Transverse colon (tissue), 4 donors: ENCODE data around the gene SON. TPM values are rescaled to one million over a fixed set of nuclear protein-coding genes. Genes with fewer than 3 reads are reported as not detected.

Source experiments
- DNase-seq: peaks from one replicate; pipeline ENCODE4 v3.0.0-alpha.2; 2019
- H3K27ac ChIP-seq, 4 donors: fragments of 200-600 bp; sonication (generic); 2 replicates each; pipeline ENCODE4 v1.5.1; 2016 to 2018; ENCODE audit warnings: inconsistent platforms in 4 of 4
- H3K27me3 ChIP-seq: fragments of 200-600 bp; sonication (generic); 2 replicates; pipeline ENCODE4 v1.5.1; 2017; ENCODE audit warnings: inconsistent platforms
- H3K36me3 ChIP-seq, 4 donors: fragments of 200-600 bp; sonication (generic); 2 replicates each; pipeline ENCODE4 v1.5.1; 2017 to 2019; ENCODE audit warnings: inconsistent platforms in 4 of 4
- H3K4me1 ChIP-seq, 4 donors: fragments of 200-600 bp; sonication (generic); 2 replicates each; pipeline ENCODE4 v1.5.1; 2017 to 2020; ENCODE audit warnings: inconsistent platforms in 4 of 4
- H3K4me3 ChIP-seq, 4 donors: fragments of 200-600 bp; sonication (generic); 1 replicate in 1 of 4; 2 replicates in 3 of 4; pipeline versions ENCODE4 v1.5.1 to v1.6.1; 2017 to 2019; ENCODE audit warnings: inconsistent platforms in 4 of 4
- H3K9me3 ChIP-seq, 2 donors: fragments of 200-600 bp; sonication (generic); 2 replicates each; pipeline ENCODE4 v1.5.1; 2017 to 2019; ENCODE audit warnings: inconsistent platforms in 2 of 2
- EP300 ChIP-seq: sonication (generic); formaldehyde crosslinking; IDR thresholded peaks from one replicate; pipeline ENCODE4 v1.6.1; 2017; ENCODE audit warnings: antibody characterized with exemption, low read depth
- POLR2A ChIP-seq: fragments of 450-650 bp; IDR thresholded peaks from one replicate; pipeline ENCODE4 v1.6.1; 2016; ENCODE audit warnings: antibody characterized with exemption, mild to moderate bottlenecking, moderate library complexity
- POLR2AphosphoS5 ChIP-seq, 3 donors: sonication (generic); formaldehyde crosslinking; IDR thresholded peaks; one replicate each; pipeline ENCODE4 v1.6.1; 2016; ENCODE audit warnings: antibody characterized with exemption in 3 of 3
- WGBS, 2 donors: methylation state at CpG; one replicate each; pipeline ENCODE4 v1.1.5; 2018; ENCODE audit warnings: low coverage in 1 of 2; 5-methylcytosine and 5-hydroxymethylcytosine counted together
- in situ Hi-C, 4 donors: fragments of 200-750 bp; cut with MboI; loops; one replicate each; pipeline versions ENCODE4 v1.15.0 to v1.15.1; 2017; ENCODE audit warnings: low sequenced_read_pairs in 3 of 4, low pct_ligation_motif_present in 1 of 4, low pct_unique_long_range_greater_than_20kb in 1 of 4
- intact Hi-C: fragments of 100-400 bp; cut with DNase I; formaldehyde crosslinking; loops from one replicate; pipeline ENCODE4 v1.15.1; 2023; ENCODE audit warnings: low total_unique reads
- total RNA-seq, 4 donors: library from RNA; depleted of rRNA; stranded (reverse); fragments of >200 nt; gene quantifications; one replicate each; pipeline ENCODE4 v1.1.0, GENCODE V29; 2016
- TF ChIP-seq, protein P1 (sequence below), 5 experiments: fragments of 200-600 bp in 3 of 5; fragments of 450-650 bp in 2 of 5; sonication (generic) in 3 of 5; IDR thresholded peaks; 1 replicate in 2 of 5; 2 replicates in 3 of 5; pipeline ENCODE4 v1.5.1; 2016 to 2017; ENCODE audit warnings: antibody characterized with exemption in 5 of 5, inconsistent platforms in 3 of 5, mild to moderate bottlenecking in 2 of 5, moderate library complexity in 1 of 5

Gene SON
- total RNA-seq, 4 donors from 2014 or later, result 183 to 465 (median 223) TPM

GRCh38 chr21:33550772-33551660 lies 8.2 kb downstream of the SON start:
- Histone ChIP-seq H3K36me3 (peaks cover 0 to 77% (median 35%) of the 10 kb centered on the region in 4 donors), H3K27me3 (no peaks in the 10 kb centered on the region), H3K4me3 (no peak overlapping the region), H3K27ac (no peak overlapping the region), H3K4me1 (peaks cover 2 to 14% (median 4%) of the 10 kb centered on the region in 4 donors), H3K9me3 (no peaks in the 10 kb centered on the region)
- 98% methylated on average over 23 of the region's 23 CpGs; no CpG with 5 or more reads in 1 of the 2 donors for WGBS, 2 donors
- no peak for DNase-seq
- in situ Hi-C loops (no loop called here), intact Hi-C loops (no loop called here)
- TF ChIP-seq EP300, result no peak
- TF ChIP-seq POLR2A, result no peak

- intact Hi-C loops (no loop called here), in situ Hi-C loops (no loop called here)
- 100% methylated on average over 2 of the region's 2 CpGs; no CpG with 5 or more reads in 1 of the 2 donors for WGBS, 2 donors
- DNase-seq, result no peak
- Histone ChIP-seq H3K27ac (no peak overlapping the region), H3K27me3 (no peaks in the 10 kb centered on the region), H3K4me3 (no peak overlapping the region), H3K9me3 (no peaks in the 10 kb centered on the region), H3K4me1 (peaks cover 0 to 8% (median 3%) of the 10 kb centered on the region in 4 donors), H3K36me3 (peaks cover 0 to 77% (median 34%) of the 10 kb centered on the region in 4 donors)
- TF ChIP-seq POLR2A (no peak), EP300 (no peak), POLR2AphosphoS5 (IDR thresholded peaks at IDR 0.05) (no peak)
- TF ChIP-seq, protein P1, sequence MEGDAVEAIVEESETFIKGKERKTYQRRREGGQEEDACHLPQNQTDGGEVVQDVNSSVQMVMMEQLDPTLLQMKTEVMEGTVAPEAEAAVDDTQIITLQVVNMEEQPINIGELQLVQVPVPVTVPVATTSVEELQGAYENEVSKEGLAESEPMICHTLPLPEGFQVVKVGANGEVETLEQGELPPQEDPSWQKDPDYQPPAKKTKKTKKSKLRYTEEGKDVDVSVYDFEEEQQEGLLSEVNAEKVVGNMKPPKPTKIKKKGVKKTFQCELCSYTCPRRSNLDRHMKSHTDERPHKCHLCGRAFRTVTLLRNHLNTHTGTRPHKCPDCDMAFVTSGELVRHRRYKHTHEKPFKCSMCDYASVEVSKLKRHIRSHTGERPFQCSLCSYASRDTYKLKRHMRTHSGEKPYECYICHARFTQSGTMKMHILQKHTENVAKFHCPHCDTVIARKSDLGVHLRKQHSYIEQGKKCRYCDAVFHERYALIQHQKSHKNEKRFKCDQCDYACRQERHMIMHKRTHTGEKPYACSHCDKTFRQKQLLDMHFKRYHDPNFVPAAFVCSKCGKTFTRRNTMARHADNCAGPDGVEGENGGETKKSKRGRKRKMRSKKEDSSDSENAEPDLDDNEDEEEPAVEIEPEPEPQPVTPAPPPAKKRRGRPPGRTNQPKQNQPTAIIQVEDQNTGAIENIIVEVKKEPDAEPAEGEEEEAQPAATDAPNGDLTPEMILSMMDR (IDR thresholded peaks at IDR 0.05), result no peak
Measured at GRCh38 chr21:33551664-33552063, 8.8 kb downstream of the SON start.

GRCh38 chr21:33552093-33552998 lies 9.5 kb downstream of the SON start:
- Histone ChIP-seq H3K4me1 (peaks cover 0 to 6% (median 3%) of the 10 kb centered on the region in 4 donors), H3K36me3 (peaks cover 0 to 77% (median 34%) of the 10 kb centered on the region in 4 donors), H3K9me3 (no peaks in the 10 kb centered on the region), H3K4me3 (no peak overlapping the region), H3K27me3 (no peaks in the 10 kb centered on the region), H3K27ac (no peak overlapping the region)
- no peak for DNase-seq
- TF ChIP-seq POLR2A (no peak), POLR2AphosphoS5 (IDR thresholded peaks at IDR 0.05) (peak in 2 of 3 donors; percentile 17 to 32), EP300 (no peak)
- TF ChIP-seq, protein P1 (IDR thresholded peaks at IDR 0.05), result no peak
- 97% methylated on average over 14 to 24 of the region's 24 CpGs for WGBS, 2 donors
- intact Hi-C loops (no loop called here), in situ Hi-C loops (no loop called here)

GRCh38 chr21:33552999-33553598 lies 10.3 kb downstream of the SON start:
- H3K4me1 ChIP-seq, result peaks cover 0 to 6% (median 3%) of the 10 kb centered on the region in 4 donors
- intact Hi-C loops, result no loop called here
- TF ChIP-seq EP300 (no peak), POLR2A (no peak), POLR2AphosphoS5 (IDR thresholded peaks at IDR 0.05) (no peak)
- TF ChIP-seq, protein P1 (IDR thresholded peaks at IDR 0.05), result no peak
- H3K9me3 ChIP-seq, result no peaks in the 10 kb centered on the region
- in situ Hi-C loops, result no loop called here
- no peaks in the 10 kb centered on the region for H3K27me3 ChIP-seq
- WGBS, 2 donors, result 96% methylated on average over 11 of the region's 12 CpGs; no CpG with 5 or more reads in 1 of the 2 donors
- no peak overlapping the region for H3K4me3 ChIP-seq
- peaks cover 0 to 78% (median 34%) of the 10 kb centered on the region in 4 donors for H3K36me3 ChIP-seq
- no peak overlapping the region for H3K27ac ChIP-seq
- DNase-seq, result no peak
